ENCODE data around the gene RAD23A. TPM values are rescaled to one million over a fixed set of nuclear protein-coding genes. Genes with fewer than 3 reads are reported as not detected.

RAD23A gene
- total and polyA plus RNA-seq, 9 of the 15 experiments (the other 6 are each of a cell fraction or from before 2014, with no cell fraction given), result 9.5 to 181 (median 101) TPM

- TF ChIP-seq RFX5 (IDR thresholded peaks at IDR 0.05; ENCODE audit: low read depth, low read length), result no peak
- TF ChIP-seq NR1H2 (CRISPR knock-in tag; IDR thresholded peaks at IDR 0.05), result no peak
- TF ChIP-seq MITF (IDR thresholded peaks at IDR 0.05), result no peak
- TF ChIP-seq KAT7 (CRISPR knock-in tag; IDR thresholded peaks at IDR 0.05; ENCODE audit: borderline replicate concordance), result no peak
- TF ChIP-seq THRAP3 (IDR thresholded peaks at IDR 0.05; ENCODE audit: borderline replicate concordance), result peak; percentile 29; the same call in 1 of the 2 replicates
- TF ChIP-seq, protein P1, sequence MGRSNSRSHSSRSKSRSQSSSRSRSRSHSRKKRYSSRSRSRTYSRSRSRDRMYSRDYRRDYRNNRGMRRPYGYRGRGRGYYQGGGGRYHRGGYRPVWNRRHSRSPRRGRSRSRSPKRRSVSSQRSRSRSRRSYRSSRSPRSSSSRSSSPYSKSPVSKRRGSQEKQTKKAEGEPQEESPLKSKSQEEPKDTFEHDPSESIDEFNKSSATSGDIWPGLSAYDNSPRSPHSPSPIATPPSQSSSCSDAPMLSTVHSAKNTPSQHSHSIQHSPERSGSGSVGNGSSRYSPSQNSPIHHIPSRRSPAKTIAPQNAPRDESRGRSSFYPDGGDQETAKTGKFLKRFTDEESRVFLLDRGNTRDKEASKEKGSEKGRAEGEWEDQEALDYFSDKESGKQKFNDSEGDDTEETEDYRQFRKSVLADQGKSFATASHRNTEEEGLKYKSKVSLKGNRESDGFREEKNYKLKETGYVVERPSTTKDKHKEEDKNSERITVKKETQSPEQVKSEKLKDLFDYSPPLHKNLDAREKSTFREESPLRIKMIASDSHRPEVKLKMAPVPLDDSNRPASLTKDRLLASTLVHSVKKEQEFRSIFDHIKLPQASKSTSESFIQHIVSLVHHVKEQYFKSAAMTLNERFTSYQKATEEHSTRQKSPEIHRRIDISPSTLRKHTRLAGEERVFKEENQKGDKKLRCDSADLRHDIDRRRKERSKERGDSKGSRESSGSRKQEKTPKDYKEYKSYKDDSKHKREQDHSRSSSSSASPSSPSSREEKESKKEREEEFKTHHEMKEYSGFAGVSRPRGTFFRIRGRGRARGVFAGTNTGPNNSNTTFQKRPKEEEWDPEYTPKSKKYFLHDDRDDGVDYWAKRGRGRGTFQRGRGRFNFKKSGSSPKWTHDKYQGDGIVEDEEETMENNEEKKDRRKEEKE (IDR thresholded peaks at IDR 0.05; ENCODE audit: borderline replicate concordance in 1 of 2, control insufficient read depth in 1 of 2, low read depth in 2 of 2, low read length in 1 of 2), result 0 out of 4 replicates have a peak, but pooled peaks of 1 of the 2 experiments have one; percentile 46
- no peak for TF ChIP-seq MYNN (IDR thresholded peaks at IDR 0.05)
- TF ChIP-seq MYNN (CRISPR knock-in tag; IDR thresholded peaks at IDR 0.05), result no peak
These were observed 1.3 kb downstream of the RAD23A start (continued) for GRCh38 chr19:12946731-12947496.

Measured in K562 (cell line).